Upper lobe of left lung (tissue), 6 donors: Measurements from ENCODE around the gene LRRC23. TPM values are rescaled to one million over a fixed set of nuclear protein-coding genes. Genes with fewer than 3 reads are reported as not detected.
"Not testable (repeated sequence)": the region's sequence is repeated elsewhere in the genome, so short reads cannot be mapped to it uniquely, and the experiment has no call there.

Source experiments
- ATAC-seq, 2 donors: fragments of 200-7000 bp; cut with Tn5 transposase; one replicate each; pipeline ENCODE4 v1.9.1; 2022; ENCODE audit warnings: mild to moderate bottlenecking in 2 of 2, moderate library complexity in 2 of 2; ENCODE audit not compliant: low FRiP score in 2 of 2
- DNase-seq, 2 donors: peaks; one replicate each; pipeline ENCODE4 v3.0.0-alpha.2; 2019 to 2020
- H3K27ac ChIP-seq, 4 donors: fragments of 200-600 bp; sonication (generic); one replicate each; pipeline ENCODE4 v1.5.1; 2016 to 2019
- H3K27me3 ChIP-seq, 4 donors: fragments of 200-600 bp; sonication (generic); one replicate each; pipeline ENCODE4 v1.5.1; 2017 to 2019
- H3K36me3 ChIP-seq, 4 donors: fragments of 200-600 bp; sonication (generic); one replicate each; pipeline ENCODE4 v1.5.1; 2016 to 2019
- H3K4me1 ChIP-seq, 4 donors: fragments of 200-600 bp; sonication (generic); one replicate each; pipeline ENCODE4 v1.5.1; 2018 to 2019
- H3K4me3 ChIP-seq, 4 donors: fragments of 200-600 bp; sonication (generic); one replicate each; pipeline ENCODE4 v1.5.1; 2017 to 2019; ENCODE audit warnings: mild to moderate bottlenecking in 2 of 4, moderate library complexity in 1 of 4
- H3K9me3 ChIP-seq, 4 donors: fragments of 200-600 bp; sonication (generic); one replicate each; pipeline ENCODE4 v1.5.1; 2018 to 2019
- CTCF ChIP-seq, 6 experiments: fragments of 450-650 bp in 4 of 6; fragments of 200-600 bp in 2 of 6; sonication (generic) in 2 of 6; IDR thresholded peaks; one replicate each; pipeline ENCODE4 v1.5.1; 2016 to 2019; ENCODE audit warnings: antibody characterized with exemption in 6 of 6
- EP300 ChIP-seq, 4 donors: sonication (generic); formaldehyde crosslinking; IDR thresholded peaks; one replicate each; pipeline ENCODE4 v1.5.1; 2017; ENCODE audit warnings: antibody characterized with exemption in 4 of 4, control low read depth in 2 of 4
- POLR2A ChIP-seq, 4 donors: fragments of 450-650 bp; IDR thresholded peaks; one replicate each; pipeline ENCODE4 v1.5.1; 2016 to 2017; ENCODE audit warnings: antibody characterized with exemption in 4 of 4, mild to moderate bottlenecking in 2 of 4
- POLR2AphosphoS5 ChIP-seq, 2 donors: sonication (generic); formaldehyde crosslinking; IDR thresholded peaks; one replicate each; pipeline ENCODE4 v1.5.1; 2017; ENCODE audit warnings: antibody characterized with exemption in 2 of 2
- WGBS, 2 donors: methylation state at CpG; one replicate each; pipeline ENCODE4 v1.1.5; 2017 to 2018; 5-methylcytosine and 5-hydroxymethylcytosine counted together
- total RNA-seq, 6 donors: library from RNA; depleted of rRNA in 4 of 6; stranded (reverse); fragments of >200 nt in 4 of 6; gene quantifications; one replicate each; pipeline versions ENCODE4 v1.1.0 to v1.2.1, GENCODE V29; 2016 to 2021
- donor health status: DM: no; HTN: no; CAD: no; lungs with moderate emphysema.
- donor health status: DM: no; HTN: yes; CAD: no; lungs with severe emphysema.

LRRC23 gene
- total RNA-seq, 6 donors from 2014 or later = 12.0 to 83.2 (median 29.1) TPM

- TF ChIP-seq CTCF (IDR thresholded peaks at IDR 0.05) (no peak), EP300 (IDR thresholded peaks at IDR 0.05) (no peak), POLR2A (IDR thresholded peaks at IDR 0.05) (no peak), POLR2AphosphoS5 (IDR thresholded peaks at IDR 0.05) (no peak)
- H3K36me3 ChIP-seq = no peaks in the 10 kb centered on the region
- 53 to 59% methylated on average over 5 of the region's 5 CpGs for WGBS, 2 donors
- ATAC-seq (no peak), DNase-seq (no peak)
- H3K27ac ChIP-seq = no peak overlapping the region
- H3K27me3 ChIP-seq = no peaks in the 10 kb centered on the region
- peaks cover 9 to 21% (median 13%) of the 10 kb centered on the region in 4 donors for H3K4me1 ChIP-seq
- no peaks in the 10 kb centered on the region for H3K9me3 ChIP-seq
- H3K4me3 ChIP-seq = no peak overlapping the region
These were observed 5.2 kb upstream of the LRRC23 start for GRCh38 chr12:6899427-6899826.

- TF ChIP-seq POLR2AphosphoS5 (IDR thresholded peaks at IDR 0.05) = no peak
- WGBS, 2 donors = 39 to 43% methylated on average over 10 of the region's 10 CpGs
- ATAC-seq (peak; percentile 44 to 62), DNase-seq (peak in 1 of 2 donors; percentile 54)
- no peaks in the 10 kb centered on the region for H3K9me3 ChIP-seq
- no peaks in the 10 kb centered on the region for H3K27me3 ChIP-seq
- H3K27ac ChIP-seq = no peak overlapping the region
- no peak overlapping the region for H3K4me3 ChIP-seq
- no peaks in the 10 kb centered on the region for H3K36me3 ChIP-seq
- peaks cover 11 to 23% (median 15%) of the 10 kb centered on the region in 4 donors for H3K4me1 ChIP-seq
These were observed 4.6 kb upstream of the LRRC23 start for GRCh38 chr12:6899837-6900519.

- TF ChIP-seq EP300 (IDR thresholded peaks at IDR 0.05) = no peak
- no peak for ATAC-seq
- WGBS, 2 donors = 72 to 85% methylated on average over 4 of the region's 4 CpGs
- no peak for DNase-seq
- no peak overlapping the region for H3K4me3 ChIP-seq
- no peaks in the 10 kb centered on the region for H3K27me3 ChIP-seq
- H3K4me1 ChIP-seq = peaks cover 15 to 27% (median 20%) of the 10 kb centered on the region in 4 donors
- peaks cover 0 to 4% (median 0%) of the 10 kb centered on the region in 4 donors for H3K36me3 ChIP-seq
- H3K27ac ChIP-seq = no peak overlapping the region
- H3K9me3 ChIP-seq = no peaks in the 10 kb centered on the region
These were observed 2.2 kb upstream of the LRRC23 start for GRCh38 chr12:6902448-6902847.

GRCh38 chr12:6903722-6904121, 900 bp upstream of the LRRC23 start:
- H3K36me3 ChIP-seq = peaks cover 0 to 4% (median 0%) of the 10 kb centered on the region in 4 donors
- 52 to 65% methylated on average over 1 of the region's 1 CpG for WGBS, 2 donors
- H3K4me1 ChIP-seq = peaks cover 15 to 27% (median 20%) of the 10 kb centered on the region in 4 donors
- no peak for DNase-seq
- no peak for ATAC-seq
- TF ChIP-seq POLR2AphosphoS5 (IDR thresholded peaks at IDR 0.05) = no peak
- no peak for TF ChIP-seq CTCF (IDR thresholded peaks at IDR 0.05)
- no peak for TF ChIP-seq POLR2A (IDR thresholded peaks at IDR 0.05)
- TF ChIP-seq EP300 (IDR thresholded peaks at IDR 0.05) = no peak
- H3K4me3 ChIP-seq = no peak overlapping the region
- H3K27ac ChIP-seq = peak overlapping the region in 1 of 4 donors; percentile 87
- no peaks in the 10 kb centered on the region for H3K9me3 ChIP-seq
- H3K27me3 ChIP-seq = no peaks in the 10 kb centered on the region

- ATAC-seq (no peak), DNase-seq (no peak)
- H3K36me3 ChIP-seq = peaks cover 0 to 4% (median 0%) of the 10 kb centered on the region in 4 donors
- TF ChIP-seq POLR2AphosphoS5 (IDR thresholded peaks at IDR 0.05) (no peak), EP300 (IDR thresholded peaks at IDR 0.05) (no peak), CTCF (IDR thresholded peaks at IDR 0.05) (no peak), POLR2A (IDR thresholded peaks at IDR 0.05) (no peak)
- H3K27me3 ChIP-seq = no peaks in the 10 kb centered on the region
- no peaks in the 10 kb centered on the region for H3K9me3 ChIP-seq
- H3K27ac ChIP-seq = peak overlapping the region in 3 of 4 donors; percentile 79 to 89 (median 87)
- H3K4me3 ChIP-seq = peak overlapping the region in 3 of 4 donors; percentile 58 to 65 (median 58)
- H3K4me1 ChIP-seq = peaks cover 9 to 12% (median 12%) of the 10 kb centered on the region in 4 donors
- 62 to 68% methylated on average over 5 of the region's 5 CpGs for WGBS, 2 donors
These were observed 905 bp downstream of the LRRC23 start for GRCh38 chr12:6905414-6906040.

- H3K9me3 ChIP-seq, H3K4me3 ChIP-seq, DNase-seq, ATAC-seq, H3K27ac ChIP-seq, H3K36me3 ChIP-seq, H3K27me3 ChIP-seq: not testable (repeated sequence)
- H3K4me1 ChIP-seq = peaks cover 9 to 12% (median 12%) of the 10 kb centered on the region in 4 donors
- 97 to 98% methylated on average over 4 to 11 of the region's 11 CpGs for WGBS, 2 donors
These were observed 3.5 kb downstream of the LRRC23 start for GRCh38 chr12:6908141-6908540.
